ENCODE data around the gene MUC5B.
"Not testable (repeated sequence)": the region's sequence is repeated elsewhere in the genome, so short reads cannot be mapped to it uniquely, and the experiment has no call there.

Gene MUC5B

DNA sequence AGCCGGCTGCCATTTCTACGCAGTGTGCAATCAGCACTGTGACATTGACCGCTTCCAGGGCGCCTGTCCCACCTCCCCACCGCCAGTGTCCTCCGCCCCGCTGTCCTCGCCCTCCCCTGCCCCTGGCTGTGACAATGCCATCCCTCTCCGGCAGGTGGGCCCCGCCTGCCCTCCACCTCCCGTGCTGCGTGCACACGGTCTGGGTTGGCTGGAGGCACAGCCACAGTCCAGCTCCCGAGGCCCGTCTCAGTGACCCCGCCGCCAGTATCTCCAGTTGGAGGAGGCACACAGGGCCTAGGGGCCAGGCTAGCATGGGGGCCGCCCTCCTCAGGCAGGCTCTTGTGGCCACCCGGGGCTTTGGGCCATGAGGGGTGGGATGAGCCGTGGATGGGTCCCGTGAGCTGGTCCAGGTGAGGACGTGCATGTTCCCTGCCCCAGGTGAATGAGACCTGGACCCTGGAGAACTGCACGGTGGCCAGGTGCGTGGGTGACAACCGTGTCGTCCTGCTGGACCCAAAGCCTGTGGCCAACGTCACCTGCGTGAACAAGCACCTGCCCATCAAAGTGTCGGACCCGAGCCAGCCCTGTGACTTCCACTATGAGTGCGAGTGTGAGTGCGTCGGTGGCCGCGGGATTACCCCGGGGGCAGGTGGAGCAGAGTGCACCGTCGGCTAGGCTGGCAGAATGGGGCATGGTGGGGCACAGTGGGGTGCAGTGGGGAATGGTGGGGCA is 29.7 kb downstream of the MUC5B start:
- no peak for DNase-seq

- no peak for DNase-seq
Observed at GRCh38 chr11:1253103-1253485, 30.2 kb downstream of the MUC5B start.

DNA sequence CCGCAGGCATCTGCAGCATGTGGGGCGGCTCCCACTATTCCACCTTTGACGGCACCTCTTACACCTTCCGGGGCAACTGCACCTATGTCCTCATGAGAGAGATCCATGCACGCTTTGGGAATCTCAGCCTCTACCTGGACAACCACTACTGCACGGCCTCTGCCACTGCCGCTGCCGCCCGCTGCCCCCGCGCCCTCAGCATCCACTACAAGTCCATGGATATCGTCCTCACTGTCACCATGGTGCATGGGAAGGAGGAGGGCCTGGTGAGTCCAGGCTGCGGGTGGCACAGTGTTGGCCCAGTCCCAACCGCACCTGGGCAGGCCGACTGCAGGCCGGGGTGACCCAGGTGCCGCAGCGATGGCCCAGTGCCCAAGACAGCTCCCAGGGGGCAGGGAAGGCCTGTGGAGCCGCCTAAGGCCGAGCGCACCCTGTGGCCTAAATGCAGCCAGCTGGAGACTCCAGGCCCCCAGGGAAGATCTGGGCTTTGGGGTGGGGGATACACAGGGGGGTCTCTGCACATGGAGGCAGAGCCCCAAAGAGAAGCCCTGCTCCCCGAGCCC is 31.3 kb downstream of the MUC5B start:
- no peak for DNase-seq

GRCh38 chr11:1254733-1255132 is 31.9 kb downstream of the MUC5B start:
- DNase-seq = no peak

- no peak for DNase-seq
Observed at GRCh38 chr11:1255151-1255550, 32.3 kb downstream of the MUC5B start.

DNA sequence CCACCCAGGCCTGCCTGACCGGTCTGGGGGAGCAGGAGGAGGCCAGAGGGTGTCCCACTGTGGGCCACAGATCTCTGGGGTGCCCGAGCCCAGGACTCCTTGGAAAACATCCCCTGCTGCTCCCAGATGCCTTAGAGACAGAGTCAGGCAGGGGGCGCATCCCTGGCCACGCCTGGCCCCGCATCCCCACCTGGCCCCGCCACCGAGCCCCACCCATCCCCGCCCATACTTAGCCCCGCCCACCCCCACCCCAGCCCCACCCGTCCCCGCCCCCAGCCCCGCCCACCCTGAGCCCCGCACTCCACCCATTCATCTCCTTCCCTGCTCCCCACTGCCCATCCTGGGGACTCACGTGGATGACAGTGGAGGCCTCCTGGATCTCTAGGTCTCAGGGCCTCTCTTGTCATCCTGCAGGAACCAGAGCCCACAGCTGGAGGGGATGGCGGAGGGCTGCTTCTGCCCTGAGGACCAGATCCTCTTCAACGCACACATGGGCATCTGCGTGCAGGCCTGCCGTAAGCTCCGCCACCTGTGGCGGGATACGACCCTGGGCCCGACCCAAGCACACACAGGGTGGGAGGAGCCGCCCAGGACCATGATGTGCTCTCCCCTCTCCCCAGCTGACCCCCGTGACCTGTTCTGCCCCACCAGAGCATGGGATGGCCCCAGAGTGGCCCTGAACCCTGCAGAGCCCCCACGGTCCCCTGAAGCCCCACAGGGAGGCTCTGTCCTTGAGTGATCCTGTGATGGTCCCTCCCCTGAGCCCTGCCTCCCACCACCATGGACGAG is 33.6 kb downstream of the MUC5B start:
- no peak for DNase-seq

DNA sequence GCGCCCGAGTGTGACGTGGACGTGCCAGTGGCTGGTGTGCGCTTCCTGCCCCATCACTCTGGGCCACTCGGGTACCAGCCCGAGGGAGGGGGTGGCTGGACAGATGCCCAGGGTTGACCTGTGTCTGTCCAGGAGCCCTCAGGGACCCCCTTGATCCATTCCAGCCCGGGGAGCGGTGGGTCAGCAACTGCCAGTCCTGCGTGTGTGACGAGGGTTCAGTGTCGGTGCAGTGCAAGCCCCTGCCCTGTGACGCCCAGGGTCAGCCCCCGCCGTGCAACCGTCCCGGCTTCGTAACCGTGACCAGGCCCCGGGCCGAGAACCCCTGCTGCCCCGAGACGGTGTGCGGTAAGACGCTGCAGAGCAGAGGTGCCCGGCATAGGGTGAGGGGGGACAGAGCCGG is 34.5 kb downstream of the MUC5B start:
- no peak for DNase-seq

- no peak for DNase-seq
Observed at GRCh38 chr11:1257916-1258315, 35.0 kb downstream of the MUC5B start.

DNA sequence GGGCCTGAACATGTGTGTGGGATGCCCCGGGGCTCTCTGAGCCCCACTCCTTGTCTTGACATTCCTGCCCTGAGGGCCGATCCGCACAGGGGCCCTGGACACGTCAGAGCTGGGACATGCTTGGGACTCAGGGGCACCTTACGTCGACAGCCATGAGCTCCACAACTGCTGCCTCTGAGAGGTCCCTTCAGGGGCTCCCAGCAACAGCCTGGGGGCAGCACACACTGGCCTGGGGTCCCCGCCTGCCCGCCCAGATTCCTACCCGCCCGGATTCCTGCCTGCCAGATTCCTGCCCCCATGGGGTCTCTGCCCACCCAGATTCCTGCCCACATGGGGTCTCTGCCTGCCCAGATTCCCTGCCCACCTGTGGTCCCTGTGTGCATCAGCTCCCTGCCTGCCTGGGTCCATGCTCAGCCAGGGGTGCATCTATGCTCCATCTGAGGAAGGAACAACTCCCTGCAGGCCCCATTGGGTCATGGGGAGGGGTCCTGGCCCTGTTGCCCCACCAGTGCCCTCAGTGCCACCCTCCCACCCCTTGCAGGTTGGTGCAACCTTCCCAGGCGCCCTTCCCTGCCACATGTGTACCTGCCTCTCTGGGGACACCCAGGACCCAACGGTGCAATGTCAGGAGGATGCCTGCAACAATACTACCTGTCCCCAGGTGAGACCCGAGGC is 35.7 kb downstream of the MUC5B start:
- no peak for DNase-seq

DNA sequence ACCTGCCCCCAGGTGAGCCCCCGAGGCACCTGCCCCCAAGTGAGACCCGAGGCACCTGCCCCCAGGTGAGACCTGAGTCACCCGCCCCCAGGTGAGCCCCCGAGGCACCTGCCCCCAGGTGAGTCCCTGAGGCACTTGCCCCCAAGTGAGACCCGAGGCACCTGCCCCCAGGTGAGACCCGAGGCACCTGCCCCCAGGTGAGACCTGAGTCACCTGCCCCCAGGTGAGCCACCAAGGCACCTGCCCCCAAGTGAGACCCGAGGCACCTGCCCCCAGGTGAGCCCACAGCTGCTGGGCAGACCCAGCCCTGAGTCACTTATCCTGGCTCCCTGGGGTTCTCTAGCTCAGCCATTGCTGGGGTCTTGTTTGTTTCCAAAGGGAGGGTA is 36.2 kb downstream of the MUC5B start:
- DNase-seq = no peak

DNA sequence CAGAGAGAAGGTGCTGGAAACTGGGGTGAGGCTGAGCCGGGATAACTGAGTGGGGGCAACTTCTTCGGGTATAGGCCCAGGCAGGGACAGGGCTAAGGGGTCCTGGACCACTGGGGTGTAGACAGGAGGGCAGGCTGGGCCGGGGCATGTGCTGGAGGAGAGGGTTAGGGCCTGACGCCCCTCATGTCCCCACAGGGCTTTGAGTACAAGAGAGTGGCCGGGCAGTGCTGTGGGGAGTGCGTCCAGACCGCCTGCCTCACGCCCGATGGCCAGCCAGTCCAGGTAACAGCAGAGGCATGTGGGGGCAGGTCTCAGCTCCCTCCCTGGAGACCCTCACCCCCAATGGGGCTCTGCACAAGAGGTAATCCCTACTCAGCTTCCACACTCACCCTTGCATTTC is 36.7 kb downstream of the MUC5B start:
- DNase-seq = no peak

DNA sequence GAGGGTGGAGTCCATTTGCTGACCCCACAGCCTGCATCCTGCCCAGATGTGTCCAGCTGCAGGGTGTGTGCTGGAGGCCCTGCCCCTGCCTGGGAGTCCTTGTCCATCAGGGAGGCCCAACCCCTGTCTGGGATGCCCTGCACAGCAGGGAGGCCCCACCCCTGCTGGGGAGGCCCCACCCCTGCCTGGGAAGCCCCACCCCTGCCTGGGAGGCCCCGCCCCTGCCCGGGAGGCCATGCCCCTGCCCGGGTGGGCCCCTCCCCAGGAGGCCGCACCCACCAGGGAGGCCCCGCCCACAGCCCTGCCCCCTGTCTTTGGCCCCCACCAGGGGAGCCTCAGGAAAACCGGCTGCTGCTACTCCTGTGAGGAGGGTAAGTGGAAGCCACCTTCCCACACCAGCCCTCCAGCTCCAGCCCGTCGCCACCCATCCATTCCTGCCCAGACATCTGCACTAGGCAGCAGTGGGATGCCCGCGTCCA is 37.2 kb downstream of the MUC5B start:
- peak; percentile 80 for DNase-seq

- no peak for DNase-seq
Observed at GRCh38 chr11:1260620-1261019, 37.8 kb downstream of the MUC5B start.

DNA sequence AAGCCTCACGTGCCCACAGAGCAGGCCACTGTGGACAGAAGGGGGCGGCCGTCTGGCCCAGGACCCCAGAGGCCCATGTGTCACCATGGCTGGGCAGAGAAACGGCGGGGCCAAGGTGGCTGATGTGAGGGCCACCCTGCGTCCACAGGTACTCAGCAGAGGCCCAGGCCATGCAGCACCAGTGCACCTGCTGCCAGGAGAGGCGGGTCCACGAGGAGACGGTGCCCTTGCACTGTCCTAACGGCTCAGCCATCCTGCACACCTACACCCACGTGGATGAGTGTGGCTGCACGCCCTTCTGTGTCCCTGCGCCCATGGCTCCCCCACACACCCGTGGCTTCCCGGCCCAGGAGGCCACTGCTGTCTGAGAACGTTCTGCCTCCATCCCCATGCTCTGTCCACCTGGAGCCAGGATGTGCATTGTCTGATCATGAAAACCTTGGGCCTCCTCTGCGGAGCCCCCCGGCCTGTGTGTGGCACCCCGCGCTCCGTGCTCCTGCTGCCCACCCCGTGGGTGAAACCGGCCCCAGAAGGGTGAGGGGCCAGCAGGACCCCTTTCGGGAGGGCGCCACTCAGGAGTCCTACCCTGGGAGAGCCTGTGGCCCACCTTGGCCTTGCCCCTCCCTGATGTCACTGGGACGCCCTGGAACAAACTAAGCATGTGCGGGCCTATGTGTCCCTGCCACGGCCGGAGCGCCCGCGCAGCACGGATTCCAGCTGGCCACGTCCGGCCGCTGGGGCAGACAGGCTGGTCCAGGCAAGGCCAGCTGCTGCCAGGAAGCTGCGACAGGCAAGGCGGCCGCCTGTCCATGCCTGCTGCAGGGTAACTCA is 38.6 kb downstream of the MUC5B start:
- DNase-seq = no peak

- DNase-seq = peak; percentile 93
Observed at GRCh38 chr11:1262172-1263006, 39.5 kb downstream of the MUC5B start.

- DNase-seq = no peak
Observed at GRCh38 chr11:1263010-1263409, 40.1 kb downstream of the MUC5B start.

DNA sequence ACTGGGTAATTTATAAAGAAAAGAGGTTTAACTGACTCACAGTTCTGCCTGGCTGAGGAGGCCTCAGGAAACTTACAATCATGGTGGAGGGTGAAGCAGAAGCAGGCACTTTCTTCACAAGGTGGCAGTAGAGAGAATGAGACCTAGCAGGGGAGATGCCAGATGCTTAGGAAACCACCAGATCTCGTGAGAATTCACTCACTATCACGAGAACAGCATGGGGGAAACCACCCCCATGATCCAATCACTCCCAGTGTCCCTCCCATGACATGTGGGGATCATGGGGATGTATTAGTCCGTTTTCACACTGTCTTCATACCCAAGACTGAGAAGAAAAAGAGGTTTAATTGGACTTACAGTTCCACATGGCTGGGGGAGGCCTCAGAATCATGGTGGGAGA is 41.6 kb downstream of the MUC5B start:
- DNase-seq = peak; percentile 46

- DNase-seq = not testable (repeated sequence)
Observed at GRCh38 chr11:1265480-1265879, 42.6 kb downstream of the MUC5B start.

- DNase-seq = not testable (repeated sequence)
Observed at GRCh38 chr11:1266976-1267375, 44.1 kb downstream of the MUC5B start.

- no peak for DNase-seq
Observed at GRCh38 chr11:1267441-1268100, 44.7 kb downstream of the MUC5B start.

GRCh38 chr11:1269957-1270356 is 47.1 kb downstream of the MUC5B start:
- no peak for DNase-seq

Measured in stimulated activated CD8-positive, alpha-beta memory T cell treated with anti-CD3 and anti-CD28 coated beads, Interleukin-4, amount 100 ng/mL, for 48 hours (primary cell).